Peyer's patch (tissue), 4 donors: Measurements from ENCODE around the gene GOLGA6L10. TPM values are rescaled to one million over a fixed set of nuclear protein-coding genes. Genes with fewer than 3 reads are reported as not detected.
A peak's percentile ranks its signal among the peaks of the same experiment; 100 is the strongest.

ENCODE experiments used
- DNase-seq, 3 donors: peaks; one replicate each; pipeline ENCODE4 v3.0.0-alpha.2; 2017 to 2019
- H3K27ac ChIP-seq, 4 donors: fragments of 200-600 bp; sonication (generic); one replicate each; pipeline ENCODE4 v1.5.1; 2016 to 2019
- H3K27me3 ChIP-seq, 2 donors: fragments of 200-600 bp; sonication (generic); one replicate each; pipeline ENCODE4 v1.5.1; 2019
- H3K36me3 ChIP-seq, 3 donors: fragments of 200-600 bp; sonication (generic); one replicate each; pipeline ENCODE4 v1.5.1; 2016 to 2019
- H3K4me1 ChIP-seq, 4 donors: fragments of 200-600 bp; sonication (generic); one replicate each; pipeline ENCODE4 v1.5.1; 2016 to 2019
- H3K4me3 ChIP-seq, 4 donors: fragments of 200-600 bp; sonication (generic); 1 replicate in 3 of 4; 2 replicates in 1 of 4; pipeline ENCODE4 v1.5.1; 2016 to 2019; ENCODE audit warnings: mild to moderate bottlenecking in 1 of 4
- H3K9me3 ChIP-seq, 4 donors: fragments of 200-600 bp; sonication (generic); one replicate each; pipeline ENCODE4 v1.5.1; 2016 to 2019; ENCODE audit warnings: mild to moderate bottlenecking in 1 of 4
- POLR2A ChIP-seq, 2 donors: fragments of 450-650 bp; IDR thresholded peaks; one replicate each; pipeline ENCODE4 v1.5.1; 2017; ENCODE audit warnings: antibody characterized with exemption in 2 of 2, mild to moderate bottlenecking in 2 of 2, moderate library complexity in 2 of 2
- total RNA-seq, 4 donors: library from RNA; depleted of rRNA; stranded (reverse); fragments of >200 nt; gene quantifications; one replicate each; pipeline ENCODE4 v1.1.0, GENCODE V29; 2016
- TF ChIP-seq, protein P1 (sequence below), 6 experiments: fragments of 450-650 bp in 4 of 6; fragments of 200-600 bp in 2 of 6; sonication (generic) in 1 of 6; IDR thresholded peaks; one replicate each; pipeline ENCODE4 v1.5.1; 2017 to 2019; ENCODE audit warnings: antibody characterized with exemption in 6 of 6, mild to moderate bottlenecking in 3 of 6, moderate library complexity in 1 of 6

Gene GOLGA6L10
- total RNA-seq, 4 donors from 2014 or later = 0.95 to 5.8 (median 1.6) TPM; not detected in 1

GRCh38 chr15:82309802-82310201 is 39.5 kb downstream of the GOLGA6L10 start:
- TF ChIP-seq, protein P1, sequence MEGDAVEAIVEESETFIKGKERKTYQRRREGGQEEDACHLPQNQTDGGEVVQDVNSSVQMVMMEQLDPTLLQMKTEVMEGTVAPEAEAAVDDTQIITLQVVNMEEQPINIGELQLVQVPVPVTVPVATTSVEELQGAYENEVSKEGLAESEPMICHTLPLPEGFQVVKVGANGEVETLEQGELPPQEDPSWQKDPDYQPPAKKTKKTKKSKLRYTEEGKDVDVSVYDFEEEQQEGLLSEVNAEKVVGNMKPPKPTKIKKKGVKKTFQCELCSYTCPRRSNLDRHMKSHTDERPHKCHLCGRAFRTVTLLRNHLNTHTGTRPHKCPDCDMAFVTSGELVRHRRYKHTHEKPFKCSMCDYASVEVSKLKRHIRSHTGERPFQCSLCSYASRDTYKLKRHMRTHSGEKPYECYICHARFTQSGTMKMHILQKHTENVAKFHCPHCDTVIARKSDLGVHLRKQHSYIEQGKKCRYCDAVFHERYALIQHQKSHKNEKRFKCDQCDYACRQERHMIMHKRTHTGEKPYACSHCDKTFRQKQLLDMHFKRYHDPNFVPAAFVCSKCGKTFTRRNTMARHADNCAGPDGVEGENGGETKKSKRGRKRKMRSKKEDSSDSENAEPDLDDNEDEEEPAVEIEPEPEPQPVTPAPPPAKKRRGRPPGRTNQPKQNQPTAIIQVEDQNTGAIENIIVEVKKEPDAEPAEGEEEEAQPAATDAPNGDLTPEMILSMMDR (IDR thresholded peaks at IDR 0.05) = no peak
- TF ChIP-seq POLR2A (IDR thresholded peaks at IDR 0.05) = no peak
- H3K27ac ChIP-seq = no peak overlapping the region
- no peaks in the 10 kb centered on the region for H3K9me3 ChIP-seq
- no peaks in the 10 kb centered on the region for H3K4me1 ChIP-seq
- no peaks in the 10 kb centered on the region for H3K36me3 ChIP-seq
- no peaks in the 10 kb centered on the region for H3K27me3 ChIP-seq
- DNase-seq = no peak
- no peak overlapping the region for H3K4me3 ChIP-seq

- no peaks in the 10 kb centered on the region for H3K27me3 ChIP-seq
- TF ChIP-seq, protein P1 (IDR thresholded peaks at IDR 0.05) = no peak
- no peak for TF ChIP-seq POLR2A (IDR thresholded peaks at IDR 0.05)
- no peak overlapping the region for H3K27ac ChIP-seq
- no peaks in the 10 kb centered on the region for H3K4me1 ChIP-seq
- no peaks in the 10 kb centered on the region for H3K36me3 ChIP-seq
- H3K9me3 ChIP-seq = no peaks in the 10 kb centered on the region
- no peak overlapping the region for H3K4me3 ChIP-seq
- DNase-seq = peak in 1 of 3 donors; percentile 8
Measured at GRCh38 chr15:82307714-82308081, 41.6 kb downstream of the GOLGA6L10 start.

DNA sequence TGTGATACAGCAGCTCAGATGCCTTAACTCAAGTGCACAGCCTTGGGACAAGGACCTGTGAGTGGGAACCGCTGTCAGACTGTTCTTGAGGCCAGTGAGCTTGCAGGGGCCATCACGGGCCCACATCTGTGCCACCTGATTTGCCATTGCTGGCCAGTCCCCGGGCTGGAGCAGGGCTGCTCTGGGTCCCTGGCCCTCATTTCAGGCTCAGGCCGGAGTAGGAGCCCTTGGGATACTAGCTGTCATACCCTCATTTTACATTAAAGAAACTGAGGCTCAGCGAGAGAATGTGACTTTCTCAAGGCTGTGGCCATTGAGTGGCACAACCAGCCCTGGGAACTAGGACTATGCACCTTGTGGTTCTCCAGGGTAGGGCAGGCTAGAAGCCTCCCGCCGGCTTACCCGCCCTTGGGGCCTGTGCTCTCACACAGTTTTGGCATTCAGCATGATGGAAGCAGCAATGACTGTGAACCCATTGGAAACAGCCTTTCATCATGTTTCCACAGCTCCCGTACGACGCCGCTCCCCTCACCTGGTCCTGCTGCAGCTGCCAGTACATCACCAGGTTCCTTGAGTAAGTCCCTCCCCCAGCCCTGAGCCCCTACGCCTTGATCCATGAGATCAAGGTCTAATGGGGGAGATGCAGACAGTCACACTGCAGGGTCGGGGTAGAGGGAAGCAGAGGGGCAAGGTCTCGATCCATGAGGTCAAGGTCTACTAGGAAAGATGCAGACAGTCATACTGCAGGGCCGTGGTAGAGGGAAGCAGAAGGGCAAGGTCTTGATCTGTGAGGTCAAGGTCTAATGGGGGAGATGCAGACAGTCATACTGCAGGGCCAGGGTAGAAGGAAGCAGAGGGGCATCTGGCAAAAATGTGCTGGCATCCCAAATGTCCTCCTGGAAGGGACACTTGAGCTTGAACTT is 42.2 kb downstream of the GOLGA6L10 start:
- peak in 1 of 3 donors; percentile 35 for DNase-seq
- TF ChIP-seq POLR2A (IDR thresholded peaks at IDR 0.05) = no peak
- TF ChIP-seq, protein P1 (IDR thresholded peaks at IDR 0.05) = no peak
- Histone ChIP-seq H3K36me3 (no peaks in the 10 kb centered on the region), H3K4me1 (no peaks in the 10 kb centered on the region), H3K4me3 (no peak overlapping the region), H3K27ac (no peak overlapping the region), H3K27me3 (no peaks in the 10 kb centered on the region), H3K9me3 (no peaks in the 10 kb centered on the region)

DNA sequence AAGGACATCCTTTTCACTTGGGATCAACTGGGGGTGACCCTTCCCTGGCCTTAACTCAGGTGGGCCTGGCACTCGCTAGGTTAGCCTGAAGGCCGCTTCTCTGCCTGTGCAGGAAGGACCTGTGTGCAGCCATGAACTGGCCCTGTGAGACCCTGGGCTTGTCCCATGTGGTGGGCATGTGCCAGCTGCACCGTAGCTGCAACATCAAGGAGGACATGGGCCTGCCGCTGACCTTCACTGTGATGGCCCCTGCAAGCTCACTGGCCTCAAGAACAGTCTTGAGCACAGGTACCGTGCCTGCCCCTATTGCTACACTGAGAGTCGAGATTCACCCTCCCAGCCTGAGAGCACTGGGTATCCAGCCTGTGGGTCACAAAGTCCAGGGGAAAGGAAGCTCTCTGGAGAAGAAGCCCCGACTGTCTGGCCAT is 43.6 kb downstream of the GOLGA6L10 start:
- DNase-seq = no peak
- no peak overlapping the region for H3K27ac ChIP-seq
- TF ChIP-seq, protein P1 (IDR thresholded peaks at IDR 0.05) = no peak
- no peak for TF ChIP-seq POLR2A (IDR thresholded peaks at IDR 0.05)

DNA sequence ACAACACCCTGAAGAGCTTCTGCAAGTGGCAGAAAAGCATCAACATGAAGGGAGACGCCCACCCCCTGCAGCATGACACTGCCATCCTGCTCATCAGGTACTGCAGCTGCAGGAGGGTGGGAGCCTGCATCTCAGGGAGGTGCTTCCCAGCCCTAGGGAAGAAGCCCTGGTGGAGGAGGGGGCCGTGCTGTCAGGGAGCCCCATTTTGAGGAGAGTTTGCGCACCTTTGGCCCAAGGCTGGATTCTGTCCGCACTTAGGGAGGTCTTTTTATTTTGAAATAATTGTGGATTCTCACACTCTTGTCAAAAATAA is 44.5 kb downstream of the GOLGA6L10 start:
- TF ChIP-seq POLR2A (IDR thresholded peaks at IDR 0.05) = no peak
- TF ChIP-seq, protein P1 (IDR thresholded peaks at IDR 0.05) = no peak
- H3K27me3 ChIP-seq = no peaks in the 10 kb centered on the region
- no peaks in the 10 kb centered on the region for H3K9me3 ChIP-seq
- DNase-seq = no peak
- no peaks in the 10 kb centered on the region for H3K4me1 ChIP-seq
- no peak overlapping the region for H3K4me3 ChIP-seq
- no peaks in the 10 kb centered on the region for H3K36me3 ChIP-seq
- no peak overlapping the region for H3K27ac ChIP-seq

More for the DNA sequence above, 43.6 kb downstream of the GOLGA6L10 start:
- no peaks in the 10 kb centered on the region for H3K9me3 ChIP-seq
- no peak overlapping the region for H3K4me3 ChIP-seq
- H3K27me3 ChIP-seq = no peaks in the 10 kb centered on the region
- H3K36me3 ChIP-seq = no peaks in the 10 kb centered on the region
- H3K4me1 ChIP-seq = no peaks in the 10 kb centered on the region
